SU-DHL-6 (cell line): Measurements from ENCODE around the gene SNRPN.
"Not testable (repeated sequence)": the region's sequence is repeated elsewhere in the genome, so short reads cannot be mapped to it uniquely, and the experiment has no call there.

Source experiments
- CTCF ChIP-seq: fragments of 200-600 bp; sonication (generic); IDR thresholded peaks from one replicate; pipeline ENCODE4 v1.5.1; 2017; ENCODE audit warnings: antibody characterized with exemption, mild to moderate bottlenecking, low read length, moderate library complexity; ENCODE audit not compliant: insufficient read depth, poor library complexity, severe bottlenecking
- EZH2phosphoT487 ChIP-seq: fragments of 200-600 bp; sonication (generic), shearing (Covaris generic); conservative IDR thresholded peaks from 2 replicates; pipeline ENCODE4 v1.6.1; 2018; ENCODE audit warnings: mild to moderate bottlenecking, antibody characterized with exemption, low read length, moderate library complexity, mixed read lengths

- TF ChIP-seq CTCF, EZH2phosphoT487: not testable (repeated sequence)
Measured at GRCh38 chr15:24931874-24932732, 22.7 kb upstream of the SNRPN start.
